Stimulated activated CD4-positive, alpha-beta T cell treated with anti-CD3 and anti-CD28 coated beads, Interleukin-1b, Interleukin-23, amount 100 ng/mL, for 48 hours (primary cell): Measurements from ENCODE around the gene BMPR2.
"Not testable (repeated sequence)": the region's sequence is repeated elsewhere in the genome, so short reads cannot be mapped to it uniquely, and the experiment has no call there.

Experiments
- DNase-seq: peaks from one replicate; pipeline ENCODE4 v3.0.0-alpha.2; 2020

The BMPR2 gene

GRCh38 chr2:202386495-202386894, 10.4 kb downstream of the BMPR2 start:
- not testable (repeated sequence) for DNase-seq

DNA sequence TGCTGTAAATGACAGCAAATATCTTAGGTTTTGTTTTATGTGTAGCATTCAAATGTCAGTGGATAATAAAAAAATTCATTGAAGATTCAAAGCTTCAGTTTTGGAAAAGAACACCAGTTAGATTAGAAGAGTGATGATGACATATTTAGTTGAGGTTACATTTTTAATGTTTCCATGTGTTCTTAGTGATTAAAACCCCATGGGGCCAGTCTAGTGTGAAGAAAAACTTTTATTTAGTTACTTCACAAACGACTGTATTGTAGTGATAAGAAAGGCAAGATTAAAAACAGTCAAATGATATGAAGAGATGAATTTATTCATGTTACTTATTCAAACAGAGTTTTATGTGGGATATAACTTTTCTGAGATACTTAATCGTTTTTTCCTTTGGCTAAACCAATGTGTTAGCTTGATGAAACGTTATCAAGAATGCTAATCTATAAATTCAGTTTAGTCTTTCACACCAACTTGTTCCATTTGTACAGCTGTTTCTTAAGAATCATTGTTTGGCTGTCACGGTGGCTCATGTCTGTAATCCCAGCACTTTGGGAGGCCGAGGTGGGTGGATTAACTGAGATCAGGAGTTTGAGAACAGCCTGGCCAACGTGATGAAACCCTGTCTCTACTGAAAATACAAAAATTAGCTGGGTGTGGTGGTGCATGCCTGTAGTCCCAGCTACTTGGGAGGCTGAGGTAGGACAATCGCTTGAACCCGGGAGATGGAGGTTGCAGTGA, 11.6 kb downstream of the BMPR2 start:
- DNase-seq = peak; percentile 37

GRCh38 chr2:202400941-202401340, 24.8 kb downstream of the BMPR2 start:
- DNase-seq = no peak

DNA sequence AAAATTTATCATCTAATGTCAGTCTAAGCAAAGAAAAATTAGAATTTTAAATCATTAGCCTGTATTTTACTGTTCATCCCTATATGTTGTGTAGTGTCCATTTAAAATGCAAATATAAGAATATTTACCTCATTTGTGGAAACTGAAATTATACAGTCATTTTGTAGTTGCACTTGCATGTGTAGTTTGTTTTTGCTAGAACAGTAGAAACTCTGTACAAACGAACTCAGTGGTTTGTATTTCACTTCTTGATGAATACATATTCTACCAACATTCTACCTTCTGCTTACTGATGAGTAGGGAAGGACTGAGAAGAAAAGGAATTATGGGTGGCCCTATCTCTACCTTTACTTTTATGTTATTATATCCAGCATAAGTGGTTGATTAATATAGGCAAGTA, 29.7 kb downstream of the BMPR2 start:
- no peak for DNase-seq

DNA sequence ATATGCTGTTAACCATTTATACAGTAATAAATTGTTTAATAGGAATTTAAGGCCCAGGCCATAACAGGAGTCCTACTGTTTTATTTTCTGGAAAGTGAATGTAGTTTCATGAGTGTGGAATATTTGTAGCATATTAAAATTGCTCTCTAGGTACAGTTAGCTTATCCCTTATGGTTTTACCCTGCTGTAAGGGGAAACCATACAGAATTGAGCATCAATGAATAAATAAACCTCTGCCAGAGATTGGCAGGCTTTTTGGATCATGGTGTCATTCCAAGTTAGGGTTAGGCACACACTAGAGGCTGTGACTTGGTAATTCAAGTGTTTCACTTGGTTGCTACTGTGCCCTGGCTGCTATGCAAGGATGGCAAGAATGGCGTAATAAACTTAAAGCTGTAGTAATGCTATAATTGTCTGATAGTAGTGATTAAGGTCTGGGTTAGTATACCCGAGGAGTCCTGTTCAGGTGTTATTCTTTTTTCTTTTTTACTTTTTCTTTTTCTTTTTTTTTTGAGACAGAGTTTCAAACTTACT, 30.4 kb downstream of the BMPR2 start:
- no peak for DNase-seq

GRCh38 chr2:202408546-202409140, 32.5 kb downstream of the BMPR2 start:
- DNase-seq = no peak

DNA sequence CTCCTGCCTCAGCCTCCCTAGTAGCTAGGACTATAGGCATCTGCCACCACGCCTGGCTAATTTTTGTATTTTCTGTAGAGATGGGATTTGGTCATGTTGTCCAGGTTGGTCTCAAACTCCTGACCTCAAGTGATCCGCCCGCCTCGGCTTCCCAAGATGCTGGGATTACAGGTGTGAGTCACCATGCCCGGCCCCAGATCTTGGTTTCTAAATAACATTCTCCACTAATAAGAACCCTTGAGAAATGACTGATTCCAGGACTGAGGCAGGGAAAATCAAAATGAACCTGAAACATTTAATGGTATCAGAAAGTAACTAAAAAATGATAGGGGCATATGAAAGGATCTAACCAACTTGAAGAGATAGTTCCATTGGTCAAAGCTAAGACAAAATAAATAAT, 34.0 kb downstream of the BMPR2 start:
- no peak for DNase-seq

DNA sequence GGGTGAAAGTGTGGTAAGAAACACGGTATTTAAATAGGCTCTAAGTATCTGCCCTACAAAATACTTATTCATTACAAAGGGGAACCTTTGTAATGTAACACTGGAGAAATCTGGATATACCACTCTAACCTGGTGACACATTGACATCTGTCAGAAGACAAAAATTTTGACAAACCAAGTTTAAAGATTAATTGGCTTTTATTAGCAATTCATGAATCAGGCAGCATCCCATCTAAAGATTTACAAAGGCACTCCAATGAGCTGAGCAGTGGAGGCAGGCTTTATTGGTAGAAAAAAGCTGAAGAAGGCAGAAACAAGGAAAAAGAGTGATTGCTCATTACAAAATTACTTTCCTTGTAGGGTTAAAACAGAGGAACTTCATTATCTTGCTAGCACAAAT, 35.0 kb downstream of the BMPR2 start:
- DNase-seq = no peak

GRCh38 chr2:202418027-202418426, 41.9 kb downstream of the BMPR2 start:
- DNase-seq = no peak

DNA sequence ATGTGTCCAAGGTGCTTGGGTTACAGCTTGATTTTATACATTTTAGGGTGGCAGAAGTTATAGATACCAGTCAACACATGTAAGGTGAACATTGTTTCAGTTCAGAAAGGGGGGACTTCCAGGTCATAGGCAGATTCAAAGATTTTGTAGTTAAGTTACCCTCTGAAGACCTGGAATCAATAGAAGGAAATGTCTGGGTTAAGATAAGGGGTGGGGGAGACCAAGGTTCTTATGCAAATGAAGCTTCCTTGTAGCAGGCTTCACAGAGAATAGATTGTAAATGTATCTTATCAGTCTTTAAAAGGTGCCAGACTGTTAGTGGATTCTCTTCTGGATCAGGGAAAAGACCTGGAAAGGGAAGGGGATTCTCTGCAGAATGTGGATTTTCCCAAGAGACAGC, 42.4 kb downstream of the BMPR2 start:
- DNase-seq = no peak

DNA sequence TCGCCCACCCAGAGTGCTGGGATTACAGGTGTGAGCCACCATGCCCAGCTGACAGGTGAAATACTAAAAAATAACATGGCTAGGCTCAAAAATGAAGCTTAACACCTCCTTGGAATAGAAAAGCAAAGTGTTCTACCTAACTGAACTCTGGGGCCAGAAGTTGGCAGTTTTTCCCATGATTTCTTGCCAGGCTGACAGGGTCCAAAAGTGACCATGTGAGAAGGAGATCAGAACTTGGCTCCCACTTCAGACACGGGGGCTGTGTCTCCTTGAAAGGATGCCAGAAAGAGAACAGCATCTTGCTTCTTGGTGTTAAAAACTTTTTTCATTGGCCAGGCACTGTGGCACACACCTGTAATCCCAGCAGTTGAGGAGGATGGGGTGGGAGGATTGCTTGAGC, 47.0 kb downstream of the BMPR2 start:
- no peak for DNase-seq

- no peak for DNase-seq
Measured at GRCh38 chr2:202425036-202425435, 48.9 kb downstream of the BMPR2 start.

GRCh38 chr2:202426751-202427150, 50.6 kb downstream of the BMPR2 start:
- DNase-seq = no peak

GRCh38 chr2:202429164-202429980, 53.2 kb downstream of the BMPR2 start:
- DNase-seq = no peak

DNA sequence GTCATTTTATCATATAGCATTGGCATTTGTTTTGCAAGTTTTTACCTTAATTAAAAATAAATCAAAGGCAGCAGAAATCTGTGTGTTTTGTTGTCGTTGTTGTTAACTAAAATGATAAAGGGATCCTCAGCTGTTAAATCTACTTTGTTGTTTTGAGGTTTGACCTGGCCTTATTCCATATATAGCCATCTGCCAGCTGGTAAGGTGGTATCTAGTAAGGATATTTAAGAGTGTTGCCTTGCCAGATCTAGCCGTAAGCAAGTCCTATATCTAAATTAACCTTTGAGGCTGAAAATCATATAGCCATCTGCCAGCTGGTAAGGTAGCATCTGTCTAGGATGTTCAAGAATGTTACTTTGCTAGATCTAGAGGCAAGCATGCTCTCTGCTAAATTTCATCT, 56.6 kb downstream of the BMPR2 start:
- DNase-seq = no peak

GRCh38 chr2:202434472-202434871, 58.3 kb downstream of the BMPR2 start:
- no peak for DNase-seq

GRCh38 chr2:202436626-202437025, 60.5 kb downstream of the BMPR2 start:
- DNase-seq = no peak

- not testable (repeated sequence) for DNase-seq
Measured at GRCh38 chr2:202440117-202440516, 64.0 kb downstream of the BMPR2 start.

GRCh38 chr2:202442882-202443281, 66.8 kb downstream of the BMPR2 start:
- DNase-seq = no peak

GRCh38 chr2:202444000-202444399, 67.9 kb downstream of the BMPR2 start:
- DNase-seq = no peak

DNA sequence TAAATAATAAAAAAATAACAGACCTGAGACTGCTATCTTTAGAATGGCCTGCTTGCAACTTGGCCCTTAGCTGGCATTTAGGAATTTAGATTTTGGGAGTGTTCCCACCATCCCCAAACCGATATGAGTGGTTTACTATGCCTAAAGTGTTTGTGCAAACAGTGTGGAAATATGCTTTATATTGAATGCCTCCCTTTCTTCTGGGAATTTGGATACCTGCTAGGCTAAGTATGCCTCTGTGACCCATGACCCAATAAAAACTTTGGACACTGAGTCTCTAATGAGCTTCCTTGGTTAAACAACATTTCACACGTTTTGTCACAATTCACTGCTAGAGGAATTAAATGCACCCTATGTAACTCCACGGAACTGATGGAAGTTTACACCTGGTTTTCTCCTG, 73.2 kb downstream of the BMPR2 start:
- DNase-seq = no peak

DNA sequence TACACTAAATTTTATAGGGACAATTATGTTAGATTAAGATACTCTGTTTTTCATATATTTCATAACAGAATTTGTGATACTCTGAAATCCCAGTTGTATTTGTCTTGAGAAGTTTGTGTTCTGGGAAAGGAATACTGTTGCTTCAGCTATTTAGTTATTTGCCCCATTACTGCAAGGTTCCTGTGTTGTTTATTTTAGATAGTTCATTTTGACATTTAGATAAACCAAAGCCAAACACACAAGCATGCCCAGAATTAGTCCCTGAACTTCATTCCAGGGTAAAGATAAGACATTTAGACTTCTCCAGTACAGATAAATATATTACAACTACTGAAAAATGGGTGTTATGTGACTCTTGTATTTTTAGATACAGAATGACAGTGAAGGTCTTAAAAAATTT, 74.7 kb downstream of the BMPR2 start:
- no peak for DNase-seq

- no peak for DNase-seq
Measured at GRCh38 chr2:202452744-202453143, 76.6 kb downstream of the BMPR2 start.

DNA sequence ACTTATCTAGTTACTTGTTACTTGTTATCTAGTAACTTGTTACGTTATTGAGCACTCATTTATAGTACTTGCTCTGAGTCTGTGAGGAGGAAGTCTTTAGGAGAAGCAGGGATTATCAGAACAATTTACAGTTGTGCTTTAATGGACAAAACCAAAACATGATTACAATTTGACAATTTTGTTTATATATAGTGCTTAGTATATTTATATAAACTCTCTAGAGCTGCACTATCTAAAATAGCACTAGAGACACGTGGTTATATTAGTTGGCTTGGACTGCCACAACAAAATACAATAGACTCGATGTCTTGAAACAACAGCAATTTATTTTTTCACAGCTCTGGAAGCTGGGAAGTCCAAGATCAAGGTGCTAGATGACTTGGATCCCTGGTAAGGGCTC, 78.4 kb downstream of the BMPR2 start:
- no peak for DNase-seq
